Tibial nerve (tissue), 4 donors: ENCODE measurements around the gene CCR4. TPM values are rescaled to one million over a fixed set of nuclear protein-coding genes. Genes with fewer than 3 reads are reported as not detected.
"Not testable (repeated sequence)": the region's sequence is repeated elsewhere in the genome, so short reads cannot be mapped to it uniquely, and the experiment has no call there.

Experiments used
- DNase-seq, 2 donors: peaks; one replicate each; pipeline ENCODE4 v3.0.0-alpha.2; 2019; ENCODE audit warnings: low spot score in 2 of 2
- H3K27ac ChIP-seq, 4 donors: fragments of 200-600 bp; sonication (generic) in 3 of 4; one replicate each; pipeline ENCODE4 v1.5.1; 2017 to 2019; ENCODE audit warnings: mild to moderate bottlenecking in 1 of 4
- H3K27me3 ChIP-seq, 2 donors: fragments of 200-600 bp; sonication (generic) in 1 of 2; one replicate each; pipeline versions ENCODE4 v1.5.1 to v1.6.0; 2017 to 2019
- H3K36me3 ChIP-seq, 3 donors: fragments of 200-600 bp; sonication (generic); one replicate each; pipeline ENCODE4 v1.5.1; 2018 to 2019
- H3K4me1 ChIP-seq, 4 donors: fragments of 200-600 bp; sonication (generic) in 3 of 4; one replicate each; pipeline ENCODE4 v1.5.1; 2017 to 2019
- H3K4me3 ChIP-seq, 4 donors: fragments of 200-600 bp; sonication (generic) in 3 of 4; one replicate each; pipeline ENCODE4 v1.5.1; 2017 to 2019; ENCODE audit warnings: mild to moderate bottlenecking in 1 of 4, moderate library complexity in 1 of 4
- H3K9me3 ChIP-seq, 4 donors: fragments of 200-600 bp; sonication (generic) in 3 of 4; one replicate each; pipeline ENCODE4 v1.5.1; 2017 to 2019
- CTCF ChIP-seq, 5 experiments: fragments of 200-600 bp in 3 of 5; fragments of 450-650 bp in 2 of 5; sonication (generic) in 3 of 5; IDR thresholded peaks; one replicate each; pipeline ENCODE4 v1.5.1; 2016 to 2019; ENCODE audit warnings: antibody characterized with exemption in 5 of 5, mild to moderate bottlenecking in 3 of 5, moderate library complexity in 2 of 5
- EP300 ChIP-seq, 2 donors: sonication (generic); formaldehyde crosslinking; IDR thresholded peaks; one replicate each; pipeline ENCODE4 v1.6.1; 2017; ENCODE audit warnings: antibody characterized with exemption in 2 of 2, mild to moderate bottlenecking in 1 of 2
- POLR2A ChIP-seq, 2 donors: fragments of 450-650 bp; IDR thresholded peaks; one replicate each; pipeline ENCODE4 v1.6.1; 2017; ENCODE audit warnings: antibody characterized with exemption in 2 of 2, mild to moderate bottlenecking in 2 of 2, moderate library complexity in 2 of 2
- WGBS, 2 donors: methylation state at CpG; one replicate each; pipeline ENCODE4 v1.1.5; 2018; 5-methylcytosine and 5-hydroxymethylcytosine counted together
- total RNA-seq, 4 donors: library from RNA; depleted of rRNA; stranded (reverse); fragments of >200 nt; gene quantifications; one replicate each; pipeline ENCODE4 v1.1.0, GENCODE V29; 2016

Gene CCR4
- total RNA-seq, 4 donors from 2014 or later, result 0.21 to 0.30 TPM; not detected in 2

- H3K4me3 ChIP-seq, result no peak overlapping the region
- no peaks in the 10 kb centered on the region for H3K27me3 ChIP-seq
- no peak for DNase-seq
- no peaks in the 10 kb centered on the region for H3K4me1 ChIP-seq
- H3K36me3 ChIP-seq, result no peaks in the 10 kb centered on the region
- H3K9me3 ChIP-seq, result peaks cover 0 to 9% (median 0%) of the 10 kb centered on the region in 4 donors
- 70 to 89% methylated on average over 3 of the region's 3 CpGs for WGBS, 2 donors
- no peak overlapping the region for H3K27ac ChIP-seq
- TF ChIP-seq POLR2A (IDR thresholded peaks at IDR 0.05) (no peak), EP300 (IDR thresholded peaks at IDR 0.05) (no peak)
These were observed 16.9 kb downstream of the CCR4 start for GRCh38 chr3:32968166-32968919.

GRCh38 chr3:32968920-32969389 lies 17.5 kb downstream of the CCR4 start:
- no peaks in the 10 kb centered on the region for H3K27me3 ChIP-seq
- no peak for TF ChIP-seq POLR2A (IDR thresholded peaks at IDR 0.05)
- no peak for TF ChIP-seq EP300 (IDR thresholded peaks at IDR 0.05)
- TF ChIP-seq CTCF (IDR thresholded peaks at IDR 0.05), result no peak
- no peak for DNase-seq
- H3K9me3 ChIP-seq, result peaks cover 0 to 9% (median 0%) of the 10 kb centered on the region in 4 donors
- no peaks in the 10 kb centered on the region for H3K4me1 ChIP-seq
- H3K27ac ChIP-seq, result no peak overlapping the region
- no peaks in the 10 kb centered on the region for H3K36me3 ChIP-seq
- WGBS, 2 donors, result 81 to 87% methylated on average over 6 of the region's 6 CpGs
- no peak overlapping the region for H3K4me3 ChIP-seq

- H3K36me3 ChIP-seq, result no peaks in the 10 kb centered on the region
- TF ChIP-seq POLR2A (IDR thresholded peaks at IDR 0.05) (no peak), CTCF (IDR thresholded peaks at IDR 0.05) (no peak)
- no peaks in the 10 kb centered on the region for H3K27me3 ChIP-seq
- no peak for DNase-seq
- 57 to 75% methylated on average over 4 of the region's 4 CpGs for WGBS, 2 donors
- no peaks in the 10 kb centered on the region for H3K4me1 ChIP-seq
- H3K9me3 ChIP-seq, result peaks cover 0 to 9% (median 0%) of the 10 kb centered on the region in 4 donors
- H3K4me3 ChIP-seq, result no peak overlapping the region
- no peak overlapping the region for H3K27ac ChIP-seq
These were observed 18.2 kb downstream of the CCR4 start for GRCh38 chr3:32969656-32970055.

GRCh38 chr3:32971291-32971690 lies 19.8 kb downstream of the CCR4 start:
- not testable (repeated sequence) for DNase-seq, H3K4me3 ChIP-seq, H3K27me3 ChIP-seq, H3K9me3 ChIP-seq, H3K36me3 ChIP-seq, H3K27ac ChIP-seq, H3K4me1 ChIP-seq
- 82 to 93% methylated on average over 7 of the region's 7 CpGs for WGBS, 2 donors

GRCh38 chr3:32972482-32973146 lies 21.2 kb downstream of the CCR4 start:
- Histone ChIP-seq H3K36me3 (no peaks in the 10 kb centered on the region), H3K27me3 (no peaks in the 10 kb centered on the region), H3K9me3 (no peaks in the 10 kb centered on the region), H3K4me1 (no peaks in the 10 kb centered on the region), H3K4me3 (no peak overlapping the region), H3K27ac (no peak overlapping the region)
- TF ChIP-seq EP300 (IDR thresholded peaks at IDR 0.05) (no peak), POLR2A (IDR thresholded peaks at IDR 0.05) (no peak), CTCF (IDR thresholded peaks at IDR 0.05) (no peak)
- DNase-seq, result no peak
- 60 to 71% methylated on average over 4 of the region's 4 CpGs for WGBS, 2 donors

GRCh38 chr3:32973982-32974381 lies 22.5 kb downstream of the CCR4 start:
- H3K27ac ChIP-seq, result no peak overlapping the region
- H3K27me3 ChIP-seq, result no peaks in the 10 kb centered on the region
- DNase-seq, result no peak
- no peak overlapping the region for H3K4me3 ChIP-seq
- WGBS, 2 donors, result 88 to 95% methylated on average over 1 of the region's 1 CpG
- H3K36me3 ChIP-seq, result no peaks in the 10 kb centered on the region
- no peaks in the 10 kb centered on the region for H3K9me3 ChIP-seq
- no peaks in the 10 kb centered on the region for H3K4me1 ChIP-seq
- TF ChIP-seq CTCF (IDR thresholded peaks at IDR 0.05), result no peak
- no peak for TF ChIP-seq POLR2A (IDR thresholded peaks at IDR 0.05)
- no peak for TF ChIP-seq EP300 (IDR thresholded peaks at IDR 0.05)
